Measurements from ENCODE around the gene ALG14. TPM values are rescaled to one million over a fixed set of nuclear protein-coding genes. Genes with fewer than 3 reads are reported as not detected.
"Not testable (repeated sequence)": the region's sequence is repeated elsewhere in the genome, so short reads cannot be mapped to it uniquely, and the experiment has no call there.

ALG14 gene
- total RNA-seq, 1 donor from 2014 or later, result 5.5 TPM

DNA sequence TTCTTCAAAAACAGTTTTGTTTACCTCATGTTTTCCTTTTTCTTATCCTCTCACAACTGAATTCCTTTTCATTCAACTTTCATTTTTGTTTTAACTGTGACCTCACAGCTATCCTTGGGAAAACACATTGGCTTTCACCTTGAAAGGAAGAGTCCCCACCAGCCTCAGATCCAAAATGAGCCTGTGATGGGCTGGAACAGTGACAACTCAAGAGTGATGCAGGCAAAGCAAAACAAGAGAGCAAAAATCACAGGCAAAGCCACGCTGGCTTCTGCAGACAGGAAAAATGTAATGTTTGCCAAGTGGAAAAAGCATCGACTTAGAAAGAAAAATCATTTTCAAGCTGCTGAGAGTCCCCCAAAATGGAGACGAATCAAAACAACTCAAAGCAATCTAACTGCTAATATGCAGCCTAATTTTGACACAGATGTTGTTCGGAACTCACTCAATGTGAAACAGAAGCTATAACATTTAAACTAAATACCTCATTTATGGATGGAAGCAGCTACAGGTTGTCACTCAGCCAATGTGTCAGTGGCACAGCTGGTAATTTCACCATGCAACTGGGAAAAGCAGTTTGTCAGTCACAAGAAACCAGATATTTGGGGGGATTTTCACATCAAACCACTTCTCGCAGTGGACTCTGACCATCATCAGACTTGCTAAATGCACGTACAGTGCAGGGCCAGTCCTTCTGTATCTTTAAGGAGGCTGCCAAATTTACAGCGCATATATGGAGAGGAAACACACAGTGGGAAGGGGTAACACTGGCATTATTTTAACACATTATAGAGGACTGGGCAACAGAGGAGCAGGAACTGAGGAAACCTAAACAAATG lies 50.7 kb downstream of the ALG14 start:
- Mint-ChIP-seq H3K27ac (ENCODE audit: unreplicated experiment) (peak overlapping the region; percentile 89), H3K27me3 (ENCODE audit: unreplicated experiment) (no peaks in the 10 kb centered on the region), H3K4me3 (ENCODE audit: unreplicated experiment) (peak overlapping the region; percentile 56), H3K4me1 (ENCODE audit: unreplicated experiment) (peaks cover 61% of the 10 kb centered on the region), H3K36me3 (ENCODE audit: unreplicated experiment) (peaks cover 1% of the 10 kb centered on the region), H3K9me3 (ENCODE audit: unreplicated experiment) (no peaks in the 10 kb centered on the region)
- TF ChIP-seq, protein P1, sequence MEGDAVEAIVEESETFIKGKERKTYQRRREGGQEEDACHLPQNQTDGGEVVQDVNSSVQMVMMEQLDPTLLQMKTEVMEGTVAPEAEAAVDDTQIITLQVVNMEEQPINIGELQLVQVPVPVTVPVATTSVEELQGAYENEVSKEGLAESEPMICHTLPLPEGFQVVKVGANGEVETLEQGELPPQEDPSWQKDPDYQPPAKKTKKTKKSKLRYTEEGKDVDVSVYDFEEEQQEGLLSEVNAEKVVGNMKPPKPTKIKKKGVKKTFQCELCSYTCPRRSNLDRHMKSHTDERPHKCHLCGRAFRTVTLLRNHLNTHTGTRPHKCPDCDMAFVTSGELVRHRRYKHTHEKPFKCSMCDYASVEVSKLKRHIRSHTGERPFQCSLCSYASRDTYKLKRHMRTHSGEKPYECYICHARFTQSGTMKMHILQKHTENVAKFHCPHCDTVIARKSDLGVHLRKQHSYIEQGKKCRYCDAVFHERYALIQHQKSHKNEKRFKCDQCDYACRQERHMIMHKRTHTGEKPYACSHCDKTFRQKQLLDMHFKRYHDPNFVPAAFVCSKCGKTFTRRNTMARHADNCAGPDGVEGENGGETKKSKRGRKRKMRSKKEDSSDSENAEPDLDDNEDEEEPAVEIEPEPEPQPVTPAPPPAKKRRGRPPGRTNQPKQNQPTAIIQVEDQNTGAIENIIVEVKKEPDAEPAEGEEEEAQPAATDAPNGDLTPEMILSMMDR (IDR thresholded peaks at IDR 0.05), result no peak
- DNase-seq (ENCODE audit: extremely low spot score, unreplicated experiment), result no peak

DNA sequence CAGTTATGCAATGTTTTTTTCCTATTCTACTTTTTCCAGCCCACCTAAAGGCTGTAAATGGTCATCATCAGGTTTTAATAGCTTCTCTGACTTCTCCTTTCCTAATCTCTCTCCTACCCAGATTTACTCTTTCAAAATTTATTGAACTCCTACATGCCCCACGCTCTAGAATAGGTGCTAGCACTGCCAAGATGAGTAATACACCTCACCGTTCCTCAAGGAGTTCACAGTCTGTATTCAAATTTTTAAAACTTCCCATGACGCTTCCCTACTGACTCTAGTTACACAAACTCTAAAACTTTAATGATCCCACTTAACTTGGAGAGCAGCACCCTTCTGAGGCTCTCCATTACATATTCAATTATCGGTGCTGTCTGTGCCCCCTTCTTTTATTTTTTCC lies 51.6 kb downstream of the ALG14 start:
- TF ChIP-seq, protein P1 (IDR thresholded peaks at IDR 0.05), result no peak
- no peak for DNase-seq (ENCODE audit: extremely low spot score, unreplicated experiment)
- Mint-ChIP-seq H3K27ac (ENCODE audit: unreplicated experiment) (peak overlapping the region; percentile 89), H3K4me3 (ENCODE audit: unreplicated experiment) (no peak overlapping the region), H3K36me3 (ENCODE audit: unreplicated experiment) (peaks cover 1% of the 10 kb centered on the region), H3K9me3 (ENCODE audit: unreplicated experiment) (no peaks in the 10 kb centered on the region), H3K4me1 (ENCODE audit: unreplicated experiment) (peaks cover 60% of the 10 kb centered on the region), H3K27me3 (ENCODE audit: unreplicated experiment) (no peaks in the 10 kb centered on the region)

DNA sequence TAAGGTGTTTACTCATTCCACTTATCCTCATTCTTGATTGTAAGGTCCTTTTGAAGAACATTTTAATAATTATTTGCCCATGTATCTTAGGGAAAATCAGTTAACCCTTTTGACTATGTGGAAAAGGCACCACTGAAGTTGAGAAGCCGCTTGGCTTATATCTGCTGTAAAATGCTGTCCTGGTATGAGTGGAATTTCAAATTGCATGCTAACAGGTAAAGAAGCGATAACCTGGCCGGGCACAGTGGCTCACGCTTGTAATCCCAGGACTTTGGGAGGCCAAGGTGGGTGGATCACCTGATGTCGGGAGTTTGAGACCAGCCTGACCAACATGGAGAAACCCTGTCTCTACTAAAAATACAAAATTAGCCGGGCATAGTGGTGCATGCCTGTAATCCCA lies 53.3 kb downstream of the ALG14 start:
- not testable (repeated sequence) for H3K36me3 Mint-ChIP-seq (ENCODE audit: unreplicated experiment); DNase-seq (ENCODE audit: extremely low spot score, unreplicated experiment); H3K4me3 Mint-ChIP-seq (ENCODE audit: unreplicated experiment); H3K9me3 Mint-ChIP-seq (ENCODE audit: unreplicated experiment); H3K27me3 Mint-ChIP-seq (ENCODE audit: unreplicated experiment); H3K27ac Mint-ChIP-seq (ENCODE audit: unreplicated experiment)
- peaks cover 59% of the 10 kb centered on the region for H3K4me1 Mint-ChIP-seq (ENCODE audit: unreplicated experiment)

DNA sequence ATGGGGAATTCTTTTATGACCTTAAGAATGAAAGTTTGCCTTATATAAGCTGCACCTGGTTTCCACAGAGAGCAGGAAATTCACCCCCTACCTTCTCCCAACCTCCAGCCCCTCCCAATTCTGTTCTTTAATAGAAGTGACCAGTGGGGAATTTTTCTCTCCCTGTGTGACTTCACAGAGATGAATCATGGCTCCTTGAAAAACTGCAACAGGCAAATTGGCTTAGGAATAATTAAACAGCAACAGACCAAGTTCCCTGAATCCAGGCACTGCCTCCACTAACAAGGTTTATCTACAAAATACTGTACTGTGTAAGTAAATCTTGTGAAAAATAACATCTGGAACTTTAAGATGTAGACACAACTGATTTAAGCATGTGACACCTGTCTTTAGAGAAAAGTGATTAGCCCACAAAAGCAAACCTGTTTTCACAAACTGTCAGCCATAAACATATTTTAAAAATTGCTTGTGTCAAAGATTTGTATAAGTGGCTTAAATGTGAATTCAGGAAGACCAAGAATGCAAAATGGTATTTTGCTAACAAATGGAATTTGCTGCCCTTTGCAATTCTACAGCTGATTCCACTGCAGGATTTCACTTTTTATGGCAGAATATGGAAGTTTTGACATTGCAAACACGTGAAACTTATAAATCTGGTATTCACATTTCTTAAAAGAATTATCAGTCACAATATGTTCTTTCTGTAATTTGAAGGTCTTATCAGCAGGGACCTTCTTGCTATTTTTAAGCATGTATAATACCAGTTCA lies 54.0 kb downstream of the ALG14 start:
- Mint-ChIP-seq H3K36me3 (ENCODE audit: unreplicated experiment) (no peaks in the 10 kb centered on the region), H3K4me3 (ENCODE audit: unreplicated experiment) (no peak overlapping the region), H3K27ac (ENCODE audit: unreplicated experiment) (peak overlapping the region; percentile 65), H3K9me3 (ENCODE audit: unreplicated experiment) (no peaks in the 10 kb centered on the region), H3K4me1 (ENCODE audit: unreplicated experiment) (peaks cover 59% of the 10 kb centered on the region), H3K27me3 (ENCODE audit: unreplicated experiment) (no peaks in the 10 kb centered on the region)
- TF ChIP-seq, protein P1 (IDR thresholded peaks at IDR 0.05), result no peak
- no peak for DNase-seq (ENCODE audit: extremely low spot score, unreplicated experiment)

DNA sequence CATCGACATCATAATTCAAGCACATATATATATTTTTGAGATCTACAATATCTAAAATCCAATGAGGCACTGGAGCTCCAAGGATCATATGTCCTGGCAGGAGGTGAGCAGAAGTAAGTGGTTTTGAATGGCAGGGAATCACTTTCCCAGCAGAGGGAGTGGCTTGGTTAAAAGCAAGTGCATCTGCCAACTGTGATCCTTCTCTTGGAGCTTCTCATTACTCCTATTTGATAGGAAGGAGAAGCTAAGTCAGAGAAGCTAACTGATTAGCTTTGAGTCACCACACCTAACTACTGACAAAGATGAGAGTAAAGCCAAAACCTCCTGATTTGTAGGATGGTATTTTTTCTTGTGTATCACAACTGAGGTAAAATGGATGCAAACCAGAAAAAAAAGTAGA lies 55.0 kb downstream of the ALG14 start:
- TF ChIP-seq, protein P1 (IDR thresholded peaks at IDR 0.05), result no peak
- DNase-seq (ENCODE audit: extremely low spot score, unreplicated experiment), result no peak
- Mint-ChIP-seq H3K27ac (ENCODE audit: unreplicated experiment) (no peak overlapping the region), H3K9me3 (ENCODE audit: unreplicated experiment) (no peaks in the 10 kb centered on the region), H3K4me3 (ENCODE audit: unreplicated experiment) (no peak overlapping the region), H3K27me3 (ENCODE audit: unreplicated experiment) (no peaks in the 10 kb centered on the region), H3K4me1 (ENCODE audit: unreplicated experiment) (peaks cover 55% of the 10 kb centered on the region), H3K36me3 (ENCODE audit: unreplicated experiment) (no peaks in the 10 kb centered on the region)
